ENCODE measurements around the gene CPSF3.
A peak's percentile ranks its signal among the peaks of the same experiment; 100 is the strongest.

Gene CPSF3

DNA sequence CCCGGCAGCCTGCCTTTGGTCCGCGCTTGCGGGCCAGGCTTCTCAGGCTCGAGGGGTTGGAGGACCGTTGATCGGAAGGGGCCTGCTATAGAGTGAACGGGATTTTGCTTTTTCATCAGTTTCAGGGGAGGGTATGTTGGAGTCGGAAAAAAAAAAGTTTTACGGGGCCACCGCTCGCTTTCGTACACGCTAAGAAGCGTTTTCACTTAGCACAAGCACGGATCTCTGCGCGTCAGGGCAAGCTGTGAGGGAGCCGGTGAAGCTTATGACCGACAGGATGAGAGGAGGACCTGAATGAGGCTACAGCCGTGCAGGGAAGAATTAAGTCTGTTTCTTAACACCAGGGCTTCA lies 443 bp downstream of the CPSF3 start:
- peak; percentile 25 for DNase-seq (ENCODE audit: low spot score)

DNA sequence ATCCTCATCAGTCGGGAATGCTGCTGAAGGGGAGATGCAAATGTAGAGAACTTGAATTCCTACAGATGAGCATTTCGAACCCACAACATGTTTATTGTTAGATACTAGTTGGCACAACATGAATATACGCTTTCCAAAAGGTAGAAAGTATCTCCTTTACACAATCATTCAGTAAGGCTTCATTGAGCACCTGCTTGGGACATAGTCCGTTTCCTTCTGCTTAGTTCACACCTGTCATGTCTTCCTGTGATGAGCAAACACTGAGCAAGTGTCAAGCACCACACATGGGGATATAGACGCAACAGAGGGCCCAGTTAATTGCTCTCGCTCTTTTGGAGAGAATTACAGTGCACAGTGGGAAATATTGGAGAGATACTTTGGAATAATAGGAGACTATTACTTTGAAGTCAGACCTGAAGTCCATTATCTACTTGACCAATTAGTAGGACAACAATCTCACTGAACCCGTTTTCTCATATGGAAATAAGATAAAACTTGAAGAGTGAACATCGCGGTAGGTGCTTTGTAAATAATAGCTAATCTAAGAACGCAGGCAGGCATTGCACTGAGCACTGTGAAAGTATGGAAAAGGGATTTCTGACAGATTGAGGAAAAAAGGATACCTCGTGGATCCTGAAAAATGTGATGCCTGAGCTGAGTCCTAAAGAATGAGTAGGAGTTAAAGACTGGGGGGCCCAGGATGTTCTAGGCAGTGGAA lies 1.2 kb downstream of the CPSF3 start:
- TF ChIP-seq, protein P1, sequence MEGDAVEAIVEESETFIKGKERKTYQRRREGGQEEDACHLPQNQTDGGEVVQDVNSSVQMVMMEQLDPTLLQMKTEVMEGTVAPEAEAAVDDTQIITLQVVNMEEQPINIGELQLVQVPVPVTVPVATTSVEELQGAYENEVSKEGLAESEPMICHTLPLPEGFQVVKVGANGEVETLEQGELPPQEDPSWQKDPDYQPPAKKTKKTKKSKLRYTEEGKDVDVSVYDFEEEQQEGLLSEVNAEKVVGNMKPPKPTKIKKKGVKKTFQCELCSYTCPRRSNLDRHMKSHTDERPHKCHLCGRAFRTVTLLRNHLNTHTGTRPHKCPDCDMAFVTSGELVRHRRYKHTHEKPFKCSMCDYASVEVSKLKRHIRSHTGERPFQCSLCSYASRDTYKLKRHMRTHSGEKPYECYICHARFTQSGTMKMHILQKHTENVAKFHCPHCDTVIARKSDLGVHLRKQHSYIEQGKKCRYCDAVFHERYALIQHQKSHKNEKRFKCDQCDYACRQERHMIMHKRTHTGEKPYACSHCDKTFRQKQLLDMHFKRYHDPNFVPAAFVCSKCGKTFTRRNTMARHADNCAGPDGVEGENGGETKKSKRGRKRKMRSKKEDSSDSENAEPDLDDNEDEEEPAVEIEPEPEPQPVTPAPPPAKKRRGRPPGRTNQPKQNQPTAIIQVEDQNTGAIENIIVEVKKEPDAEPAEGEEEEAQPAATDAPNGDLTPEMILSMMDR (IDR thresholded peaks at IDR 0.05; ENCODE audit: extremely low read depth, missing control alignments) = no peak
- DNase-seq (ENCODE audit: low spot score) = no peak

More for the DNA sequence above, 443 bp downstream of the CPSF3 start:
- TF ChIP-seq, protein P1 (IDR thresholded peaks at IDR 0.05; ENCODE audit: extremely low read depth, missing control alignments) = no peak

DNA sequence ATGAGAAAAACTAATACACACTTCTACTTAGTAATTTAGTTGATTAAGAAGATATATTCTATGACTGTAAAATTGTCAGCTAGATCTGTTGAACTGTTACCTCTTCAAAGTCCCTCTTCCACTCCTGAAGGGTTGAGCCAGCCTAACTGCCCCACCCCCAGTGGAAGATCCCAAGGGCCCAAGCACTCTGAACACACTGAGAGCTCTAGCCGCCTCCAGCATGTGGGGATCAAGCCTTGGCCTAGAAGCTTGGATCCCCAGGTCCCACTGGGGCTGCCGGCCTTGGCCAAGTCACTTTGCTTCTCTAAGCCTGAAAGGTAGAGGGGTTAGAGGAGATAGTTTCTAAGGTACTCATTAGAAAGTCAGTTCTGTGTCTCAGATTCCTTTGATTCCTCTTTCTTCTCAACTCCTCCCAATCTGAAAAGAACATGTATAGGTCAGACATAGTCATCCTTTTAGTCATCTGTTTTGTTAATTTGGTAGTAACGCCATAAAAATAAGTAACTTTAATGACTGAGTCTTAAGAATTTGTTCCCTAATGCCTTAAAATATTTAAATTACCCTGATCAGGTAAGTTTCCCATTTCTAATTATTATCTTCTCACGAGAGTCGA lies 5.6 kb downstream of the CPSF3 start:
- no peak for DNase-seq (ENCODE audit: low spot score)
- TF ChIP-seq, protein P1 (IDR thresholded peaks at IDR 0.05; ENCODE audit: extremely low read depth, missing control alignments) = no peak

DNA sequence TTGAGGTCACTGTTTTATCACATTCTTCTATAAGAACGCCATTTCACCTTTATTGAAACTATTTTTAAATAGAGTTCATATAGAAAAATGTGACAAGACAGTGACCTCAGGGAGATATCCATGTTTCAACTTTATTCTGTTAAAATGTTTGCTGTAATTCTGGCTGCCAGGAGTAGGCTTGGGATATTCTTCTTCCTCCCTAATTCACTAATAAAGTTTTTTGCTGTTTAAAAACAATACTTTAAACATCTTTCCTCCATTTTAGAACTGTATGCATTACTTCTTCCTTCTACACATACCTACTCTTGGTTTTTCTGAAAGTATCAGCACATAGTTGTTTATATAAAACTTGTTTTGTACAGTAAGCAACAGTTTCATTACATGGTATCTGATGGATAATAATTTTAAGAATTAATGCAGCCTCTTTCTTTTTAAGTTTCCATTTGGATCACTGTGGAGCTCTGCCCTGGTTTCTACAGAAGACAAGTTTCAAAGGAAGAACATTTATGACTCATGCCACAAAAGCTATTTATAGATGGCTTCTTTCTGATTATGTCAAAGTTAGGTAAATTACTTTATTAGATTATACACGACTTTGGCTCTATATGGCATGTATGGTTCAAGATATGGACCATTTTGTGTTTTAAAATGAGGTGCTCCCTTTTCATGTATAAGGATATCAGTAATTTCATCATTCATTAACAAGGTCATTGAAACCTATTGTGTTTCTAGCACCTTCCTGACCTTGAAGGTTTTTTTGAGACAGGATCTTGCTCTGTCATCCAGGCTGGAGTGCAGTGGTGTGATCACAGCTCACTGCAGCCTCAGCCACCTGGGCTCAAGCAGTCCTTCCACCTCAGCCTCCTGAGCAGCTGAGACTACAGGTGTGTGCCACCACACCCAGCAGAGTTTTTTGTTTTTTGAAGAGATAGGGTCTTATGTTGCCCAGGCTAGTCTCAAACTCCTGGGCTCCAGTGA lies 7.2 kb downstream of the CPSF3 start:
- no peak for DNase-seq (ENCODE audit: low spot score)
- TF ChIP-seq, protein P1 (IDR thresholded peaks at IDR 0.05; ENCODE audit: extremely low read depth, missing control alignments) = no peak

DNA sequence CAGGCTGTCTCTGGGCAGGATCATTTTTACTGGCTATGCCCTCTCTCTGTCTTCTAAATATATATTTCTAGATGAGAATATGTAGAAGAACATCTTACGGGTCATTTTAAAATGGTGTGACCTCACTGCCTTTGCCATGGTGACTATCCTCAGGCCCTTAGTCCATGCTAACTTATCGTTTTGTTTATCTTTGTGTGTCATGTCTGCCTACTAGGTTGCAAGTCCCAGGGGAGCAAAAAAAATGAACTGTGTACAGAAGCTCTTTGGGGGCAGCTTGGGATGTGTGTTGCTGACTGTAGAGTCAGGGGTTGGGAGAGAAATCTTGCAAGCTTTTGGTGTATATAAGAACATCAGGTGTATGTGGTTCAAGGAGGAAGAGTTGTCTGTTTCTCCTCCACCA lies 11.0 kb downstream of the CPSF3 start:
- TF ChIP-seq, protein P1 (IDR thresholded peaks at IDR 0.05; ENCODE audit: extremely low read depth, missing control alignments) = no peak
- no peak for DNase-seq (ENCODE audit: low spot score)

DNA sequence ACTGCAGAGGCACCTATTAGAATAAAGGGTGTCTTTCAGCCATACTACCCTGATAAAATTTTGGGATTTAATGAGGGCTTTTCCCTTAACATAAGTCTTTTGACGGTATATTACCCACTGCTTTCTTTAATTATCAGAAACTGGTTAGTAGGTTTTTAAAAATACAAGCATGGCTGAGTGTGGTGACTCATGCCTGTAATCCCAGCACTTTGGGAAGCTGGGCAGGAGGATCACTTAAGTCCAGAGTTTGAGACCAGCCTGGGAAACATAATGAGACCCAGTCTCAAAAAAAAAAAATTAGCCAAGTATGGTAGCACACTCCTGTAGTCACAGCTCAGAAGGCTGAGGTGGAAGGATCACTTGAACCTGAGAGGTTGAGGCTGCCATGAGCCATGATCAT lies 16.1 kb downstream of the CPSF3 start:
- DNase-seq (ENCODE audit: low spot score) = no peak
- TF ChIP-seq, protein P1 (IDR thresholded peaks at IDR 0.05; ENCODE audit: extremely low read depth, missing control alignments) = no peak

Measured in GM20000 (cell line).